DOHH2 (cell line): ENCODE results near the gene TMEM176B.
"Not testable (repeated sequence)": the region's sequence is repeated elsewhere in the genome, so short reads cannot be mapped to it uniquely, and the experiment has no call there.

ENCODE experiments used
- H3F3A ChIP-seq: fragments of 200-600 bp; sonication (generic), shearing (Covaris generic); 2 replicates; pipeline ENCODE4 v1.6.0; 2016; ENCODE audit warnings: antibody characterized with exemption, mild to moderate bottlenecking; ENCODE audit not compliant: control insufficient read depth, insufficient read depth
- H3K27ac ChIP-seq: fragments of 200-600 bp; sonication (generic); 2 replicates; pipeline ENCODE4 v1.5.1; 2014; ENCODE audit warnings: low read depth, mild to moderate bottlenecking, low read length, moderate library complexity
- H3K27me3 ChIP-seq: fragments of 200-600 bp; sonication (generic); 2 replicates; pipeline ENCODE4 v1.6.1; 2014; ENCODE audit warnings: mild to moderate bottlenecking, low read length, mixed read lengths; ENCODE audit not compliant: control insufficient read depth
- H3K36me3 ChIP-seq: fragments of 200-600 bp; sonication (generic); 2 replicates; pipeline ENCODE4 v1.6.1; 2014; ENCODE audit warnings: mild to moderate bottlenecking, low read length, moderate library complexity, mixed read lengths; ENCODE audit not compliant: control insufficient read depth
- H3K4me1 ChIP-seq: fragments of 200-600 bp; sonication (generic); 2 replicates; pipeline ENCODE4 v1.6.1; 2014; ENCODE audit warnings: mild to moderate bottlenecking, low read length, mixed read lengths; ENCODE audit not compliant: control insufficient read depth
- H3K4me2 ChIP-seq: fragments of 200-600 bp; sonication (generic); 2 replicates; pipeline ENCODE4 v1.6.0; 2014; ENCODE audit warnings: mild to moderate bottlenecking, low read length, moderate library complexity
- H3K4me3 ChIP-seq: fragments of 200-600 bp; sonication (generic); 2 replicates; pipeline ENCODE4 v1.5.1; 2014; ENCODE audit warnings: mild to moderate bottlenecking, low read length, mixed read lengths
- H3K79me2 ChIP-seq: fragments of 200-600 bp; sonication (generic); 2 replicates; pipeline ENCODE4 v1.6.1; 2014; ENCODE audit warnings: mild to moderate bottlenecking, low read length, mixed read lengths; ENCODE audit not compliant: control insufficient read depth
- H3K9me2 ChIP-seq: fragments of 200-600 bp; sonication (generic); replicated peaks from 2 replicates; pipeline ENCODE4 v1.6.1; 2014; ENCODE audit warnings: mild to moderate bottlenecking, low read length, mixed read lengths; ENCODE audit not compliant: control insufficient read depth
- H3K9me3 ChIP-seq: fragments of 200-600 bp; sonication (generic); 2 replicates; pipeline ENCODE4 v1.6.1; 2014; ENCODE audit warnings: antibody characterized with exemption, low read length, mixed read lengths; ENCODE audit not compliant: control insufficient read depth, insufficient read depth
- H4K20me1 ChIP-seq: fragments of 200-600 bp; sonication (generic); 2 replicates; pipeline ENCODE4 v1.6.0; 2014; ENCODE audit warnings: low read depth, mild to moderate bottlenecking, antibody characterized with exemption, low read length, moderate library complexity; ENCODE audit not compliant: control insufficient read depth, insufficient read depth
- CTCF ChIP-seq: fragments of 200-600 bp; sonication (generic); IDR thresholded peaks from one replicate; pipeline ENCODE4 v1.5.1; 2014; ENCODE audit warnings: antibody characterized with exemption, mild to moderate bottlenecking, low read depth, low read length; ENCODE audit not compliant: poor library complexity, severe bottlenecking
- EZH2phosphoT487 ChIP-seq: fragments of 200-600 bp; sonication (generic); IDR thresholded peaks from 2 replicates; pipeline ENCODE4 v1.6.1; 2017; ENCODE audit warnings: borderline replicate concordance, mild to moderate bottlenecking, antibody characterized with exemption, low read length, moderate library complexity, mixed read lengths

Gene TMEM176B

GRCh38 chr7:150818971-150819370 is 18.8 kb upstream of the TMEM176B start:
- Histone ChIP-seq H3K27ac (no peak overlapping the region), H3K4me1 (no peaks in the 10 kb centered on the region), H3K9me3 (peaks cover 9% of the 10 kb centered on the region; the same call in 1 of the 2 replicates), H3K4me2 (no peak overlapping the region), H4K20me1 (no peaks in the 10 kb centered on the region), H3K9me2 (no peaks in the 10 kb centered on the region), H3K4me3 (no peak overlapping the region), H3F3A (no peaks in the 10 kb centered on the region), H3K36me3 (no peaks in the 10 kb centered on the region), H3K79me2 (no peaks in the 10 kb centered on the region), H3K27me3 (peaks cover 4% of the 10 kb centered on the region)
- no peak for TF ChIP-seq CTCF
- TF ChIP-seq EZH2phosphoT487: no peak

GRCh38 chr7:150814328-150815001 is 14.3 kb upstream of the TMEM176B start:
- Histone ChIP-seq H3K27me3 (no peaks in the 10 kb centered on the region; the same call in 1 of the 2 replicates), H3K4me3 (no peak overlapping the region), H3K79me2 (no peaks in the 10 kb centered on the region), H3K36me3 (no peaks in the 10 kb centered on the region), H4K20me1 (no peaks in the 10 kb centered on the region), H3K9me3 (peaks cover 9% of the 10 kb centered on the region; the same call in 1 of the 2 replicates), H3F3A (no peaks in the 10 kb centered on the region), H3K4me2 (no peak overlapping the region), H3K27ac (no peak overlapping the region), H3K9me2 (no peaks in the 10 kb centered on the region), H3K4me1 (no peaks in the 10 kb centered on the region)
- TF ChIP-seq EZH2phosphoT487: no peak
- TF ChIP-seq CTCF: no peak

DNA sequence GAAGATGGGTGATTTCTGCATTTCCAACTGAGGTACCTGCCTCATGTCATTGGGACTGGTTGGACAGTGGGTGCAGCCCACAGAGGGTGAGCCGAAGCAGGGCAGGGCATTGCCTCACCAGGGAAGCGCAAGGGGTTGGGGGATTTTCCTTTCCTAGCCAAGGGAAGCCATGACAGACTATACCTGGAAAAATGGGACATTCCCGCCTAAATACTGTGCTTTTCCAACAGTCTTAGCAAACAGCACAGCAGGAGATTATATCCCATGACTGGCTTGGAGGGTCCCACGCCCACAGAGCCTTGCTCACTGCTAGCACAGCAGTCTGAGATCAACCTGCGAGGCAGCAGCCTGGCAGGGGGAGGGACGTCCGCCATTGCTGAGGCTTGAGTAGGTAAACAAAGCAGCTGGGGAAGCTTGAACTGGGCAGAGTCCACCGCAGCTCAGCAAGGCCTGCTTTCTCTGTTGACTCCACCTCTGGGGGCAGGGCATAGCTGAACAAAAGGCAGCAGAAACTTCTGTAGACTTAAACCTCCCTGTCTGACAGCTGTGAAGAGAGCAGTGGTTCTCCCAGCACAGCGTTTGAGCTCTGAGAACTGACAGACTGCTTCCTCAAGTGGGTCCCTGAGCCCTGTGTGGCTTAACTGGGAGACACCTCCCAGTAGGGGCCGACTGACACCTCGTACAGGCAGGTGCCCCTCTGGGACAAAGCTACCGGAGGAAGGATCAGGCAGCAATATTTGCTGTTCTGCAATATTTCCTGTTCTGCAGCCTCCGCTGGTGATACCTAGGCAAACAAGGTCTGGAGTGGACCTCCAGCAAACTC is 7.7 kb upstream of the TMEM176B start:
- H4K20me1 ChIP-seq, H3K4me1 ChIP-seq, H3K9me3 ChIP-seq, H3K4me3 ChIP-seq, H3K79me2 ChIP-seq, H3K36me3 ChIP-seq, H3F3A ChIP-seq, H3K27me3 ChIP-seq, H3K27ac ChIP-seq, H3K4me2 ChIP-seq, H3K9me2 ChIP-seq: not testable (repeated sequence)

GRCh38 chr7:150806863-150807262 is 6.7 kb upstream of the TMEM176B start:
- Histone ChIP-seq H3K4me3 (no peak overlapping the region), H3K4me2 (no peak overlapping the region), H3K79me2 (no peaks in the 10 kb centered on the region), H3K27me3 (no peaks in the 10 kb centered on the region), H3K9me3 (no peaks in the 10 kb centered on the region; the same call in 1 of the 2 replicates), H4K20me1 (no peaks in the 10 kb centered on the region), H3K4me1 (no peaks in the 10 kb centered on the region), H3K9me2 (no peaks in the 10 kb centered on the region), H3F3A (no peaks in the 10 kb centered on the region), H3K36me3 (no peaks in the 10 kb centered on the region), H3K27ac (no peak overlapping the region)
- TF ChIP-seq EZH2phosphoT487: no peak
- no peak for TF ChIP-seq CTCF
